Nephron (organoid): ENCODE data around the gene ELF1.

Source experiments
- H3K27ac Mint-ChIP-seq, 3 experiments: 2 replicates each; pipeline ENCODE4 v1.8.0; 2020; ENCODE audit warnings: mixed read lengths in 3 of 3, mild to moderate bottlenecking in 2 of 3, moderate library complexity in 1 of 3
- H3K27me3 Mint-ChIP-seq: 2 replicates; pipeline ENCODE4 v1.8.0; 2021; ENCODE audit warnings: low read depth, mild to moderate bottlenecking, moderate library complexity, mixed read lengths
- H3K36me3 Mint-ChIP-seq: 2 replicates; pipeline ENCODE4 v1.8.0; 2020; ENCODE audit warnings: low read depth, mixed read lengths
- H3K4me1 Mint-ChIP-seq: 2 replicates; pipeline ENCODE4 v1.8.0; 2020; ENCODE audit warnings: mixed read lengths
- H3K4me3 Mint-ChIP-seq, 3 experiments: 2 replicates each; pipeline ENCODE4 v1.8.0; 2020; ENCODE audit warnings: mild to moderate bottlenecking in 3 of 3, mixed read lengths in 3 of 3, moderate library complexity in 2 of 3
- H3K9me3 Mint-ChIP-seq: 2 replicates; pipeline ENCODE4 v1.8.0; 2020; ENCODE audit warnings: mixed read lengths
- CTCF ChIP-seq, 3 experiments: fragments of 200-600 bp; sonication (generic); IDR thresholded peaks; one replicate each; pipeline ENCODE4 v1.5.0; 2021; ENCODE audit warnings: antibody characterized with exemption in 3 of 3; ENCODE audit not compliant: unreplicated experiment in 3 of 3

The ELF1 gene

GRCh38 chr13:41007744-41008128 is 11.4 kb downstream of the ELF1 start:
- Mint-ChIP-seq H3K36me3 (peaks cover 3% of the 10 kb centered on the region), H3K27ac (no peak overlapping the region), H3K4me1 (peaks cover 8% of the 10 kb centered on the region), H3K9me3 (peaks cover 2% of the 10 kb centered on the region), H3K4me3 (no peak overlapping the region), H3K27me3 (no peaks in the 10 kb centered on the region)
- no peak for TF ChIP-seq CTCF (IDR thresholded peaks at IDR 0.05; ENCODE audit: unreplicated experiment in 3 of 3)

- no peak for TF ChIP-seq CTCF (IDR thresholded peaks at IDR 0.05; ENCODE audit: unreplicated experiment in 3 of 3)
- Mint-ChIP-seq H3K9me3 (peaks cover 2% of the 10 kb centered on the region), H3K27me3 (no peaks in the 10 kb centered on the region), H3K4me3 (no peak overlapping the region), H3K4me1 (peaks cover 8% of the 10 kb centered on the region), H3K36me3 (peaks cover 3% of the 10 kb centered on the region), H3K27ac (no peak overlapping the region)
Measured at GRCh38 chr13:41006978-41007743, 12.0 kb downstream of the ELF1 start.

GRCh38 chr13:41006306-41006705 is 12.8 kb downstream of the ELF1 start:
- Mint-ChIP-seq H3K9me3 (peaks cover 2% of the 10 kb centered on the region), H3K27ac (no peak overlapping the region), H3K4me1 (peaks cover 8% of the 10 kb centered on the region), H3K4me3 (no peak overlapping the region), H3K36me3 (peaks cover 3% of the 10 kb centered on the region), H3K27me3 (no peaks in the 10 kb centered on the region)
- TF ChIP-seq CTCF (IDR thresholded peaks at IDR 0.05; ENCODE audit: unreplicated experiment in 3 of 3): no peak

- H3K36me3 Mint-ChIP-seq: peaks cover 3% of the 10 kb centered on the region
- peaks cover 2% of the 10 kb centered on the region for H3K9me3 Mint-ChIP-seq
- H3K27ac Mint-ChIP-seq: no peak overlapping the region
- no peak for TF ChIP-seq CTCF (IDR thresholded peaks at IDR 0.05; ENCODE audit: unreplicated experiment in 3 of 3)
- H3K27me3 Mint-ChIP-seq: no peaks in the 10 kb centered on the region
- peaks cover 8% of the 10 kb centered on the region for H3K4me1 Mint-ChIP-seq
- H3K4me3 Mint-ChIP-seq: no peak overlapping the region
Measured at GRCh38 chr13:41005704-41006103, 13.4 kb downstream of the ELF1 start.

GRCh38 chr13:41004875-41005693 is 14.0 kb downstream of the ELF1 start:
- Mint-ChIP-seq H3K4me3 (no peak overlapping the region), H3K27ac (peak overlapping the region in 1 of 3 experiments; percentile 38), H3K4me1 (peaks cover 8% of the 10 kb centered on the region), H3K9me3 (peaks cover 2% of the 10 kb centered on the region), H3K27me3 (no peaks in the 10 kb centered on the region), H3K36me3 (peaks cover 3% of the 10 kb centered on the region)
- TF ChIP-seq CTCF (IDR thresholded peaks at IDR 0.05; ENCODE audit: unreplicated experiment in 3 of 3): no peak
